ENCODE results near the gene LHX6. TPM values are rescaled to one million over a fixed set of nuclear protein-coding genes. Genes with fewer than 3 reads are reported as not detected.

Gene LHX6
- total RNA-seq, 1 experiment from 2014 or later: 4.1 TPM

- no peaks in the 10 kb centered on the region for H3K4me1 ChIP-seq (ENCODE audit: control insufficient read depth in 1 of 2, insufficient read depth in 2 of 2, low read length in 2 of 2)
These were observed 47.3 kb upstream of the LHX6 start for GRCh38 chr9:122276096-122276495.

More at GRCh38 chr9:122276096-122276495, 47.3 kb upstream of the LHX6 start:
- no peak for DNase-seq (ENCODE audit: low read depth, low spot score)
- intact Hi-C loops (cut with micrococcal nuclease): no loop called here
- peaks cover 9% of the 10 kb centered on the region; the same call in 1 of the 2 replicates for H4K20me1 ChIP-seq (ENCODE audit: insufficient read depth)
- ChIA-PET RAD21 (ENCODE audit: low non-redundant PET in 1 of 2, low total read pairs in 2 of 2, uncharacterized antibody in 2 of 2, unreplicated experiment in 2 of 2) (no interaction called here), CTCF (no interaction called here), POLR2A (no interaction called here)
- no peak overlapping the region for H3K27ac ChIP-seq (ENCODE audit: low read depth, low read length)
- H2AFZ ChIP-seq (ENCODE audit: low read depth, low read length, poor library complexity, severe bottlenecking): no peak overlapping the region
- no peak for ATAC-seq
- H3K9ac ChIP-seq (ENCODE audit: low read length): no peak overlapping the region
- BruUV-seq (replicated peaks): no TSS peak
- peaks cover 12 to 46% of the 10 kb centered on the region in 2 experiments; a peak in 3 of 4 replicates for H3K36me3 ChIP-seq (ENCODE audit: control insufficient read depth in 1 of 2, insufficient read depth in 2 of 2, low read length in 2 of 2)
- TF ChIP-seq EGR1 (IDR thresholded peaks at IDR 0.05; ENCODE audit: low read depth) (no peak), RAD21 (IDR thresholded peaks at IDR 0.05; ENCODE audit: low read depth) (no peak), CTCF (IDR thresholded peaks at IDR 0.05 in 2 of 3, conservative IDR thresholded peaks at IDR 0.05 in 1 of 3; ENCODE audit: borderline replicate concordance in 1 of 3, insufficient read depth in 1 of 3, low read depth in 2 of 3, low read length in 2 of 3) (no peak), ZNF274 (IDR thresholded peaks at IDR 0.05; ENCODE audit: low read depth, low read length) (no peak), SP1 (IDR thresholded peaks at IDR 0.05; ENCODE audit: low read depth) (no peak), ZFX (IDR thresholded peaks at IDR 0.05) (no peak), SRF (IDR thresholded peaks at IDR 0.05; ENCODE audit: low read depth) (no peak), ELF1 (IDR thresholded peaks at IDR 0.05; ENCODE audit: borderline replicate concordance, low read depth) (no peak)
- no peaks in the 10 kb centered on the region for H3K27me3 ChIP-seq (ENCODE audit: insufficient read depth, low read length)
- H3K4me3 ChIP-seq (replicated peaks in 1 of 2; ENCODE audit: low read depth in 1 of 2, low read length in 2 of 2): no peak overlapping the region
- peaks cover 100% of the 10 kb centered on the region for H3K79me2 ChIP-seq (ENCODE audit: insufficient read depth, low read length)
- H3K9me2 ChIP-seq (ENCODE audit: insufficient read depth): no peaks in the 10 kb centered on the region
- H3K4me2 ChIP-seq (ENCODE audit: low read length): no peak overlapping the region
- peaks cover 3 to 13% of the 10 kb centered on the region in 2 experiments; a peak in 2 of 4 replicates for H3K9me3 ChIP-seq (ENCODE audit: control insufficient read depth in 1 of 2, insufficient read depth in 1 of 2, low read depth in 1 of 2, low read length in 2 of 2)
